Liver (tissue), 9 donors: ENCODE results near the gene COPS4. TPM values are rescaled to one million over a fixed set of nuclear protein-coding genes. Genes with fewer than 3 reads are reported as not detected.
"Not testable (repeated sequence)": the region's sequence is repeated elsewhere in the genome, so short reads cannot be mapped to it uniquely, and the experiment has no call there.

Source experiments
- DNase-seq: peaks from one replicate; pipeline ENCODE4 v3.0.0-alpha.2; 2017; ENCODE audit warnings: low spot score
- H3K27ac ChIP-seq, 2 donors: one replicate each; pipeline ENCODE4 v1.7.0; 2013; ENCODE audit warnings: inconsistent platforms in 2 of 2, low read length in 2 of 2, control low read depth in 1 of 2, low read depth in 1 of 2, mild to moderate bottlenecking in 1 of 2
- H3K27me3 ChIP-seq, 4 donors: one replicate each; pipeline versions ENCODE4 v1.6.1 to v1.7.0; 2013; ENCODE audit warnings: low read length in 3 of 4, inconsistent platforms in 1 of 4, mild to moderate bottlenecking in 1 of 4, moderate library complexity in 1 of 4; ENCODE audit not compliant: control insufficient read depth in 4 of 4, insufficient read depth in 4 of 4
- H3K36me3 ChIP-seq, 4 donors: one replicate each; pipeline versions ENCODE4 v1.6.1 to v1.7.0; 2013; ENCODE audit warnings: low read length in 3 of 4, mild to moderate bottlenecking in 3 of 4, low read depth in 1 of 4, moderate library complexity in 1 of 4; ENCODE audit not compliant: control insufficient read depth in 4 of 4, insufficient read depth in 3 of 4
- H3K4me1 ChIP-seq, 4 donors: one replicate each; pipeline versions ENCODE4 v1.6.1 to v1.7.0; 2013; ENCODE audit warnings: low read length in 3 of 4, mild to moderate bottlenecking in 3 of 4, moderate library complexity in 1 of 4; ENCODE audit not compliant: control insufficient read depth in 4 of 4, insufficient read depth in 4 of 4
- H3K4me3 ChIP-seq, 3 donors: one replicate each; pipeline versions ENCODE4 v1.6.1 to v1.7.0; 2013; ENCODE audit warnings: low read length in 3 of 3, control low read depth in 1 of 3, low read depth in 1 of 3, mild to moderate bottlenecking in 1 of 3
- H3K9ac ChIP-seq, 2 donors: one replicate each; pipeline ENCODE4 v1.7.0; 2013; ENCODE audit warnings: low read length in 2 of 2, mild to moderate bottlenecking in 2 of 2, moderate library complexity in 2 of 2, control low read depth in 1 of 2, low read depth in 1 of 2
- H3K9me3 ChIP-seq, 4 donors: one replicate each; pipeline versions ENCODE4 v1.6.1 to v1.7.0; 2013; ENCODE audit warnings: low read length in 3 of 4; ENCODE audit not compliant: control insufficient read depth in 4 of 4
- EGR1 ChIP-seq, 2 donors: IDR thresholded peaks; 2 replicates each; pipeline ENCODE4 v1.6.1; 2016 to 2018; ENCODE audit warnings: antibody characterized with exemption in 2 of 2, low read depth in 2 of 2
- FOXA1 ChIP-seq: IDR thresholded peaks from 2 replicates; pipeline ENCODE4 v1.6.1; 2016; ENCODE audit warnings: antibody characterized with exemption
- FOXA2 ChIP-seq: IDR thresholded peaks from 2 replicates; pipeline ENCODE4 v1.6.1; 2016; ENCODE audit warnings: antibody characterized with exemption
- GABPA ChIP-seq, 2 donors: IDR thresholded peaks in 1 of 2; conservative IDR thresholded peaks in 1 of 2; 2 replicates each; pipeline ENCODE4 v1.6.1; 2016; ENCODE audit warnings: antibody characterized with exemption in 2 of 2, mild to moderate bottlenecking in 1 of 2, moderate library complexity in 1 of 2
- HNF4A ChIP-seq, 2 donors: conservative IDR thresholded peaks; 2 replicates each; pipeline ENCODE4 v1.6.1; 2016; ENCODE audit warnings: antibody characterized with exemption in 2 of 2, mild to moderate bottlenecking in 2 of 2
- JUND ChIP-seq, 2 donors: IDR thresholded peaks; 2 replicates each; pipeline ENCODE4 v1.6.1; 2016; ENCODE audit warnings: antibody characterized with exemption in 2 of 2
- NR2F2 ChIP-seq: IDR thresholded peaks from 2 replicates; pipeline ENCODE4 v1.6.1; 2016; ENCODE audit warnings: antibody characterized with exemption
- RAD21 ChIP-seq, 2 donors: IDR thresholded peaks; 2 replicates each; pipeline ENCODE4 v1.6.1; 2016; ENCODE audit warnings: antibody characterized with exemption in 2 of 2, mild to moderate bottlenecking in 2 of 2
- YY1 ChIP-seq: IDR thresholded peaks from 2 replicates; pipeline ENCODE4 v1.6.1; 2016; ENCODE audit warnings: antibody characterized with exemption, mild to moderate bottlenecking
- WGBS: extraction: QIAGEN DNeasy Blood & Tissue Kit; methylation state at CpG from one replicate; pipeline ENCODE4 v1.1.7; 2013; 5-methylcytosine and 5-hydroxymethylcytosine counted together
- polyA plus RNA-seq, 2 donors: library from polyadenylated mRNA; stranded (reverse) in 1 of 2; unstranded in 1 of 2; fragments of 200-250 nt in 1 of 2; fragments of >200 nt in 1 of 2; fragmentation: Nextera tagmentation in 1 of 2; extraction: Ambion mirVana in 1 of 2; gene quantifications; one replicate each; pipeline versions ENCODE4 v1.2.1 to v1.2.3, GENCODE V29; 2013 to 2015
- total RNA-seq, 2 donors: library from RNA; depleted of rRNA; stranded (reverse); fragments of >200 nt; gene quantifications; one replicate each; pipeline ENCODE4 v1.2.3, GENCODE V29; 2014
- TF ChIP-seq, protein P1 (sequence below): IDR thresholded peaks from 2 replicates; pipeline ENCODE4 v1.6.1; 2016; ENCODE audit warnings: antibody characterized with exemption
- TF ChIP-seq, protein P2 (sequence below): IDR thresholded peaks from 2 replicates; pipeline ENCODE4 v1.6.1; 2016; ENCODE audit warnings: antibody characterized with exemption
- TF ChIP-seq, protein P3 (sequence below): IDR thresholded peaks from 2 replicates; pipeline ENCODE4 v1.6.1; 2016; ENCODE audit warnings: antibody characterized with exemption, mild to moderate bottlenecking
- donor health status: healthy.
- donor health status: healthy.
- donor health status: healthy.
- donor health status: healthy.
- donor health status: healthy.

Gene COPS4
- total and polyA plus RNA-seq, 4 donors = 15.3 to 46.3 (median 17.4) TPM

DNA sequence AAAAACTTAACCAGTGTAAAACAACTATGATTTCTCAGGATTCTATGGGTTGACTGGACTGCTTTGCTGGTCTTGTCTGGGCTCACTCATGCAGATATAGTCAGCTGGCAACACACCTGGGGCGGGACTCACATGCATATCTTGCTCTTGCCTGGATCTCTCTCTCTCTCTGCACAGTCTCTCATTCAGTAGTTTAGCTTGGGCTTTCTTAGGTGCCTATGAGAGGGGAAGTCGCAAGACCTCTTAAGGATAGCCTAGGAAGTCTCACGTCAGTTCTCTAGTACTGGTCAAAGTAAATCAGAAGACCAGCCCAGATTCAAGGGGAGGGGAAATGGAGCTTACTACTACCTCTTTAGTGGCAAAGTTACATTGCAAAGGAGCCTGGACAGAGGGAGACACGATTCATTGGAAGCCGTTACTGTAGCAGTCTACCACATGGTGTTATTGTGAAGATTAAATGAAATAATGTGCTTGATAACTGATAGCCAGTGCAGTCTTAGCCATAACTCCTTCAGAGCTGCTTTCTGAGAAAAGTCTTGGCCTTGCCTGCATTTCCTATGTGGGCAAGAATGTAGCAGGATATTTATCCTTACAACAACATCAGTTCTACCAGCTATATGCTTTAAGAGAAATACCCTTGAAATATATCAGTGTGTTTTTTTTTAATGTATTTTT lies 2.1 kb downstream of the COPS4 start:
- Histone ChIP-seq H3K4me1 (peaks cover 0 to 20% (median 11%) of the 10 kb centered on the region in 4 donors), H3K4me3 (no peak overlapping the region), H3K9me3 (no peaks in the 10 kb centered on the region), H3K27ac (no peak overlapping the region), H3K9ac (no peak overlapping the region), H3K27me3 (no peaks in the 10 kb centered on the region), H3K36me3 (no peaks in the 10 kb centered on the region)
- no peak for DNase-seq
- TF ChIP-seq, protein P1, sequence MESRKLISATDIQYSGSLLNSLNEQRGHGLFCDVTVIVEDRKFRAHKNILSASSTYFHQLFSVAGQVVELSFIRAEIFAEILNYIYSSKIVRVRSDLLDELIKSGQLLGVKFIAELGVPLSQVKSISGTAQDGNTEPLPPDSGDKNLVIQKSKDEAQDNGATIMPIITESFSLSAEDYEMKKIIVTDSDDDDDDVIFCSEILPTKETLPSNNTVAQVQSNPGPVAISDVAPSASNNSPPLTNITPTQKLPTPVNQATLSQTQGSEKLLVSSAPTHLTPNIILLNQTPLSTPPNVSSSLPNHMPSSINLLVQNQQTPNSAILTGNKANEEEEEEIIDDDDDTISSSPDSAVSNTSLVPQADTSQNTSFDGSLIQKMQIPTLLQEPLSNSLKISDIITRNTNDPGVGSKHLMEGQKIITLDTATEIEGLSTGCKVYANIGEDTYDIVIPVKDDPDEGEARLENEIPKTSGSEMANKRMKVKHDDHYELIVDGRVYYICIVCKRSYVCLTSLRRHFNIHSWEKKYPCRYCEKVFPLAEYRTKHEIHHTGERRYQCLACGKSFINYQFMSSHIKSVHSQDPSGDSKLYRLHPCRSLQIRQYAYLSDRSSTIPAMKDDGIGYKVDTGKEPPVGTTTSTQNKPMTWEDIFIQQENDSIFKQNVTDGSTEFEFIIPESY = no peak
- TF ChIP-seq HNF4A (conservative IDR thresholded peaks at IDR 0.05) = no peak
- no peak for TF ChIP-seq EGR1 (IDR thresholded peaks at IDR 0.05; ENCODE audit: low read depth in 2 of 2)
- TF ChIP-seq YY1 = no peak
- no peak for TF ChIP-seq JUND (IDR thresholded peaks at IDR 0.05)
- TF ChIP-seq FOXA2 = no peak
- TF ChIP-seq FOXA1 = no peak
- TF ChIP-seq, protein P2, sequence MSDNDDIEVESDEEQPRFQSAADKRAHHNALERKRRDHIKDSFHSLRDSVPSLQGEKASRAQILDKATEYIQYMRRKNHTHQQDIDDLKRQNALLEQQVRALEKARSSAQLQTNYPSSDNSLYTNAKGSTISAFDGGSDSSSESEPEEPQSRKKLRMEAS = no peak
- no peak for TF ChIP-seq GABPA (IDR thresholded peaks at IDR 0.05 in 1 of 2, conservative IDR thresholded peaks at IDR 0.05 in 1 of 2)
- 89% methylated on average over 5 of the region's 5 CpGs for WGBS

DNA sequence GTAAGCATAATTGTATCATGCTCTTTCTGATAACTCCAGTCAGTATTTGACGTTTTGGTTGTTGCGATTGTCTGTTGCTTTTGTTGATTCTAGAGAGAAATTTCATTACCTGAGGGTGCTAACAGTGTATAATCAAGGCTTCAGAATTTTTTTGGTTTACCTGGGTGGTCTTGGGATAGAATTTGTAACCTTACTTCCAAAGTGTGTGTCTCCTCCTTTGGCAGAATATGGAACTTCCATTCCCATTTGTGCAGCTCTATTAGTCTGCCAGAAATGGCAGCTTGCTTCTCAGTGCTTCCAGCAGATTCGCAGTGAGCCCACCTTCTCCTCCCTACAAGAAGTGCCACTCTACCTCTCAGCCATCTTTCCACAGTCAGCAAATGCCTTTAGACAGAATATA lies 5.3 kb downstream of the COPS4 start:
- 93% methylated on average over 3 of the region's 3 CpGs for WGBS
- H3K36me3 ChIP-seq = no peaks in the 10 kb centered on the region
- no peak overlapping the region for H3K4me3 ChIP-seq
- peaks cover 0 to 20% (median 11%) of the 10 kb centered on the region in 4 donors for H3K4me1 ChIP-seq
- H3K9ac ChIP-seq = no peak overlapping the region
- H3K27ac ChIP-seq = no peak overlapping the region
- no peak for TF ChIP-seq NR2F2
- no peak for TF ChIP-seq RAD21 (IDR thresholded peaks at IDR 0.05)
- no peak for TF ChIP-seq JUND (IDR thresholded peaks at IDR 0.05)
- H3K27me3 ChIP-seq = no peaks in the 10 kb centered on the region
- H3K9me3 ChIP-seq = no peaks in the 10 kb centered on the region
- DNase-seq = no peak

DNA sequence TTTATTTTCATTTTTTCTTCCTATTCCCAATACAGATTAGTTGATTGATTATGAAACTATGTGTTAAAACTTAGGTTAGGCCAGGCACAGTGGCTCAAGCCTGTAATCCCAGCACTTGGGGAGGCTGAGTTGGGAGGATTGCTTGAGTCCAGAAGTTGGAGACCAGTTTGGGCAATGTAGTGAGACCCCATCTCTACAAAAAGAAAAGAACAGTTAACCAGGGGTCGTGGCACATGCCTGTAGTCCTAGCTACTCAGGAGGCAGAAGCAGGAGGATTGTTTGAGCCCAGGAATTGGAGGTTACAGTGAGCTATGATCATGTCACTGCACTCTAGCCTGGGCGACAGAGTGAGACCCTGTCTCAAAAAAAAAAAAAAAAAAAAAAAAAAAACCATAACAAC lies 8.2 kb downstream of the COPS4 start:
- WGBS = 96% methylated on average over 2 of the region's 2 CpGs
- H3K4me1 ChIP-seq, H3K27ac ChIP-seq, H3K27me3 ChIP-seq, H3K9ac ChIP-seq, DNase-seq, H3K36me3 ChIP-seq, H3K4me3 ChIP-seq, H3K9me3 ChIP-seq: not testable (repeated sequence)

DNA sequence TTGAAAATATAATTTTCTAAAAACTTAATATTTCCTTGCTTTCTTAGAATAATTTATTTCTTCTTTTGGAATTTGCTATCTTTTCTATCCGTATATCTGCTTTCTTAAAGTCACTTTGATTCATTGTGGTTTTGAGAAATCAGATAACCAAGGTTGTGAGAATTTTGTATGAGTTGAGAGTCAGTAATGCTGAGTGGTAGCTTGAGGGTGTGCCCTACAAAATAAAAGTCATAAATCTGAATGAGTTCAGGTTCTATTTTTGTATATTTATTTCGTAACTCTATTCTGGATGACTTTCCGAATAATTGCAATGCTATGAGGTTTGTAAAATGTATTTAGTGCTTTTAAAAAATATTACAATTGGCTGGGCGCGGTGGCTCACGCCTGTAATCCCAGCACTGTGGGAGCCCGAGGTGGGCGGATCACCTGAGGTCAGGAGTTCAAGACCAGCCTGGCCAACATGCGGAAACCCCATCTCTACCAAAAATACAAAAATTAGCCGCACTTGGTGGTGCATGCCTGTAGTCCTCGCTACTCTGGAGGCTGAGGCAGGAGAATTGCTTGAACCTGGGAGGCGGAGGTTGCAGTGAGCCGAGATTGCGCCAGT lies 8.9 kb downstream of the COPS4 start:
- H3K4me1 ChIP-seq = no peaks in the 10 kb centered on the region
- H3K27me3 ChIP-seq = no peaks in the 10 kb centered on the region
- no peak for DNase-seq
- no peak overlapping the region for H3K9ac ChIP-seq
- no peaks in the 10 kb centered on the region for H3K36me3 ChIP-seq
- 95% methylated on average over 14 of the region's 14 CpGs for WGBS
- no peak overlapping the region for H3K27ac ChIP-seq
- no peaks in the 10 kb centered on the region for H3K9me3 ChIP-seq
- no peak overlapping the region for H3K4me3 ChIP-seq
- TF ChIP-seq, protein P3, sequence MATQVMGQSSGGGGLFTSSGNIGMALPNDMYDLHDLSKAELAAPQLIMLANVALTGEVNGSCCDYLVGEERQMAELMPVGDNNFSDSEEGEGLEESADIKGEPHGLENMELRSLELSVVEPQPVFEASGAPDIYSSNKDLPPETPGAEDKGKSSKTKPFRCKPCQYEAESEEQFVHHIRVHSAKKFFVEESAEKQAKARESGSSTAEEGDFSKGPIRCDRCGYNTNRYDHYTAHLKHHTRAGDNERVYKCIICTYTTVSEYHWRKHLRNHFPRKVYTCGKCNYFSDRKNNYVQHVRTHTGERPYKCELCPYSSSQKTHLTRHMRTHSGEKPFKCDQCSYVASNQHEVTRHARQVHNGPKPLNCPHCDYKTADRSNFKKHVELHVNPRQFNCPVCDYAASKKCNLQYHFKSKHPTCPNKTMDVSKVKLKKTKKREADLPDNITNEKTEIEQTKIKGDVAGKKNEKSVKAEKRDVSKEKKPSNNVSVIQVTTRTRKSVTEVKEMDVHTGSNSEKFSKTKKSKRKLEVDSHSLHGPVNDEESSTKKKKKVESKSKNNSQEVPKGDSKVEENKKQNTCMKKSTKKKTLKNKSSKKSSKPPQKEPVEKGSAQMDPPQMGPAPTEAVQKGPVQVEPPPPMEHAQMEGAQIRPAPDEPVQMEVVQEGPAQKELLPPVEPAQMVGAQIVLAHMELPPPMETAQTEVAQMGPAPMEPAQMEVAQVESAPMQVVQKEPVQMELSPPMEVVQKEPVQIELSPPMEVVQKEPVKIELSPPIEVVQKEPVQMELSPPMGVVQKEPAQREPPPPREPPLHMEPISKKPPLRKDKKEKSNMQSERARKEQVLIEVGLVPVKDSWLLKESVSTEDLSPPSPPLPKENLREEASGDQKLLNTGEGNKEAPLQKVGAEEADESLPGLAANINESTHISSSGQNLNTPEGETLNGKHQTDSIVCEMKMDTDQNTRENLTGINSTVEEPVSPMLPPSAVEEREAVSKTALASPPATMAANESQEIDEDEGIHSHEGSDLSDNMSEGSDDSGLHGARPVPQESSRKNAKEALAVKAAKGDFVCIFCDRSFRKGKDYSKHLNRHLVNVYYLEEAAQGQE = no peak
- TF ChIP-seq YY1 = no peak
- no peak for TF ChIP-seq HNF4A (conservative IDR thresholded peaks at IDR 0.05)
- TF ChIP-seq, protein P1 = no peak
